Amniotic stem cell (primary cell): ENCODE measurements around the gene MLYCD.
"Not testable (repeated sequence)": the region's sequence is repeated elsewhere in the genome, so short reads cannot be mapped to it uniquely, and the experiment has no call there.

Source experiments
- DNase-seq: peaks from one replicate; lab custom pipeline; 2025; lab: John Stamatoyannopoulos, UW

The MLYCD gene

DNA sequence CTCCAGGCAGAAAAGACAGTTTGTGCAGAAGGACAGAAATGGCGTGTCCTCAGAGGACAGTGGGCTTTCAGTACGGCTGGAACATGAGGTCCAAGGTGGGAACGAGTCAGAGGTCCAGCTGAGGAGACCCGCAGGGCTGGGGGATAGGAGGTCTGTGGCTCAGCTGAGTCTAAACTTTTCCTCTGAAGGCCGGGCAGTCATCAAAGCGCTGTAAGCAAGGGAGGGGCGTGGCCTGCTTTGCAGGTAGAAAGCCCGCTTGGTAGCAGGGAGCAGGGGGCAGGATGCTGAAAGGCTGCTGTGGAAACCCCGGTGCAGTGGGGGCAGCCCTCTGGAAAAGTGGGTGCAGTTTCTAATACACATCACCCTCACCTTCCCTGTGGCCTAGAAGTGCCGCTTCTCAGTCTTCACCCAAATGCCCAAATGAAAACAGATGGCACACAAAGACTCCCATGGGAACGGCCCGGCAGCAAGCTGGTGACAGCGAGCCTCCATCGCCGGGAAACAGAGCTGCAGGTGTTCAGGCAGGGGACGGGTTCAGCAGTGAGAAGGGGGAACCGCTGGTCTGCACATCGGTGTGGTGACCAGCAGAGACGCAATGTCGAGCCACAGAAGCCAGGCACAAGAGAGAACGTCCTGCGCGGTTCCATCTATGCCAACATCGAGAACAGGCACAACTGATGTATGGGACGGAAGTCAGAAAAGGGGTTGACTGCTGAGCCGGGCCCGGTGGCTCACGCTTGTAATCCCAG, 41.9 kb downstream of the MLYCD start:
- no peak for DNase-seq

DNA sequence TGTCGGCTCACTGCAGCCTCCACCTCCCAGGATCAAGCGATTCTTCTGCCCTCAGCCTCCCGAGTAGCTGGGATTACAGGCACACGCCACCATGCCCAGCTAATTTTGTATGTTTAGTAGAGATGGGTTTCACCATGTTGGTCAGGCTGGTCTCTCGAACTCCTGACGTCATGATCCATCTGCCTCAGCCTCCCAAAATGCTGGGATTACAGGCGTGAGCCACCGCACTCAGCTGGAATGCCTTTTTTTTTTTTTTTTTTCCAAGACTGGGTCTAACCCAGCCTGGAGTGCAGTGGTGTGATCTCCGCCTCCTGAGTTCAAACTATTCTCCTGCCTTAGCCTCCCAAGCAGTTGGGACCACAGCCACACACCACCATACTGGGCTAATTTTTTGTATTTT, 42.6 kb downstream of the MLYCD start:
- DNase-seq = not testable (repeated sequence)

DNA sequence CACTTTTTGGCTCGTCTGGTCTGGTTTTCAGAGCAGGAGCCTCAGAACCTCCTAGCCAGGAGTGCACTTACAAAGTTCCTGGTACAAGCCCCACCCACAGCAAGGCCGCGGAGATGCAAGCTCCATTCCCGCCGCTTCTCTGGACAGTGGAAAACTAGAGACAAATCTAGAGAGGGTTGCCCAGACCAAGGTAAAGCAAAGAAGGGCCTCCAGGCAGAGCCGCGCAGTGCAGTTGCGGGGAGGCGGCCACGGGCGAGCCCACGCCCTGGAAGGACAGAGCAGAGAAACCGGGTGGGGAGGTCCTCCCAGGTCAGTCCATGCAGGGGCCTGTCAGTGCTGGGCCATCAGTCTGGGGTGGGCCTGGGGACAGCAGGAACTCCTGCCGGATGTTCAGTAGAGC, 43.2 kb downstream of the MLYCD start:
- no peak for DNase-seq

DNA sequence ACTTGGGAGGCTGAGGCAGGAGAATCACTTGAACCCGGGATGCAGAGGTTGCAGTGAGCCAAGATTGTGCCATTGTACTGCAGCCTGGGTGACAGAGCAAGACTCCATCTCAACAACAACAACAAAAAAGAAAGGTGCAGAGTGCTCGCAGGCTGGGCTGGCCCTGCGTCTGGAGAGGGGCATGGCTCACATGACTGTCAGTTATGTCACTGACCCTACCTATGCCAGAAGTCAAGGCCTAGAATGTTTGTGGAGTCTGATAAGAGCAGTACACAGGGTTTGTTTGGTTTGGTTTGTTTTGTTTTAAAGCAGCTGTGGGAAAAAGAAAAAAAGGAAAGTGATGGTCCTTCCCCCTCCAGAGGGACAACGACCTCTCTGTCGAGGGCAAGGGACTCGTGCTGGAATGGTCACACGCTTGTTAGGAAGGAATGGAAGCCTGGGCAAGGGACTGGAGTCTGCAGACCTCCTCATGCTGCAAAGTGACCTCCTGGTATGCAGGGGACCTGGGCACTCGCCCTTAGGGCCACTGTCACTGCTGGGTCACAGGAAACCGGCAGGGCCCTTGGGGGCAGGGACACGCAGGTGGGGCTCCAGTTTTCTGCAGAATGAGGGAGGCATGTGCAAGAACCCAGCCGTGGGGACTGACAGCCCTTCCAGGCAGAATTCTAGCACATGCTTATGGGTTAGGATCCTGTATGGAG, 44.0 kb downstream of the MLYCD start:
- no peak for DNase-seq

DNA sequence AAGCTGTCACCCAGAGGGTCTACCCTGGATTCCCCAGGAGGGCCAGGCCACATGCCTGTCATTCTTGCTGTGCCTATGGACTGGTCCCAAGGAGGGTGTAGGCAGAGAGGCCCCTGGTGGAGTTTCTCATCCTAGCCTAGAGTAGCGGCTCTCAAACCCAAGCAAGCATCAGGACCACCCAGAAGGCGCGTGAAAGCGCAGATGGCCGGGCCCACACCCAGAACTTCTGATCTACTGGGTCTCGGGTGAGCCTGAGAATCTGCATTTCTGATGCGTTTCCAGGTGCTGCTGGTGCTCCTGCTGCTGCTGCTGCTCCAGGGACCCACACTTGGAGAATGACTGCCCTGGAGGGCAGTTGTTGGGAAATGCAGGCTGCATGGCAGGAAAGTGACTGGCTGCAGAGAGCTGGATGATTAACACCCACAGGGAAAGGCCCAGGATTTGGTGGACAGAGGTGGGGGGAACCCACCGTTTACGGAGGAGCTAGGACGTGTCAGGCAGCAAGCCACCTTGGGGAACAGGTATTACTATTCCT, 44.7 kb downstream of the MLYCD start:
- no peak for DNase-seq

DNA sequence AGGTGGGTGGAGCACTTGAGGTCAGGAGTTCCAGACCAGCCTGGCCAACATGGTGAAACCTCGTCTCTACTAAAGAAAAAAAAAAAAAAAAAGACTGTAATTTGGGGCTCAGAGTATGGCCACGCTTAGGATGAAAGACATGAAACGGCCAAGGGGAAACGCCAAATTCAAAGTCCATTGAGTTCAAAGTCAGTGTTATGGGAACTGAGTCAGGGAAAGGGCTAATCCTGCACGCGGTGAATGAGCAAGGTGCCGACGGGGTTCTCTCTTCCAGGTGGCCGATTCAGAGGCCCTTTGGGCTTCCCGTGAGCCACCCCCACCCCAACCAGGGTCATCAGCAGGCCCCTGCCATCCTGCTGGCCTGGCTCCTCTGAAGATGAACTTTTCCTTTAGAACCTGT, 46.7 kb downstream of the MLYCD start:
- no peak for DNase-seq

DNA sequence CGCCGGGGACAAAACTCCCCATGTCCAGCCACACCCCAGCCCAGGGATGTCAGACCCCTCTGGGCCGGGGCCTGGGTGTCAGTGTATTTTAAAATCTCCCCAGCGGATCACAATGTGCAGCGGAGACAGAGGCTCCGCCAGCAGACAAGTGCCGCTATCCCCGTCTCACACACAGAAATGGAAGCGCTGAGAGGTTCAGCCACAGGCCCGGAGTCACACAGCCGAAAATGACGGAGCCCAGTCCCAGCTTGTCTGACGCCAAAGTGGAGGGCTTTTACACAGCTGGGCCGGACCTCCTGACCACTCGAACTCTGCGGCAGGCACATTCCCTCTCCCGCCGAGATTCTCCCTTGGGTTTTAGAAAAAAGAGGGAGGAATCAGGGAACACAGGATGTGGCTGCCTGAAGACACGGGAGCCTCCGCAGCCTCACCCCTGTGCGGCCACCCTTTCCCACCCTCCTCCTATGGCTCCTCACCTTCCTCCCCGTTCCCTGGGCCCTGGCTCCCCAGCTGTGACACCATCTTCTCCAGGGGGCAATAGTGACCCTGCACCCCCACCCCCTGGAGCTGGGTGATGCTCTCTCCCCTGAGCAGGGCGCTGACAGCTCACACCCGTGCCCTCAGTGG, 47.4 kb downstream of the MLYCD start:
- DNase-seq = no peak

DNA sequence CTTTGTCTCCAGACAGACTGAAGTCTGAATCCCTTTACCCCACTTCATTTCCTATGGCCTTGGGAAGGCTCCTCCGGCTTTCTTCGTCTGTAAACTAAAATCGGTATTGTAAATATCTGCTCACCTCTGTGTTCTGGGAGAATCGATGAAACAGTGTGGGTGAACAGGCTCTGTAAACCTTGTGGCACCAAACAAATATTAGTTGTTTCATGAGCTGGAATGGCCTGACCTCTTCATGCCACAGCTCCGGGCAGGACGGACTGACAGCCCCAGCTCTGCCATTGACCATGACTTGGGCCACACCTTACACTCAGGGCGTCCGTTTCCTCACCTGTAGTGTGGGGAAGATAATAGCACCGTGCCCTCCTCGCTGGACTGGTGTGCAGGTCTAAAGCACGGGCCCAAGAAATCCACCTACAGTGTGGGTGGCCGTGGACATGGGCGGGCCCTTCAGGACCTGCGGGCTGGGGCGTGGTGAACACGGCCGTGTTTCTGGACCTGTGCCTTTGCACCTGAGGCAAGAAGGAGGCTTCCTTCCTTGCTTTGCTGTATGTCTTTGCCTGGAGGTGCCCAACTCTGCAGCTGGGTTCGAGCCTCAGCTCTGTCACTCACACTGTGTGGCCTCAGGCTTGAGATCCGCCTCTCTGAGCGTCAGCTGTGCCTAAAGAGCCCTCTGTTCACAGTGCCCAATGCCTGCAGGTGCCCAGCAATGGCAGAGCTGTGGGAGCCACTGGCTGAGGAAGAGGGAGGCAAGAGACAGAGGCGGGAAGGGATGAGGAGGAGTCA, 48.1 kb downstream of the MLYCD start:
- no peak for DNase-seq

DNA sequence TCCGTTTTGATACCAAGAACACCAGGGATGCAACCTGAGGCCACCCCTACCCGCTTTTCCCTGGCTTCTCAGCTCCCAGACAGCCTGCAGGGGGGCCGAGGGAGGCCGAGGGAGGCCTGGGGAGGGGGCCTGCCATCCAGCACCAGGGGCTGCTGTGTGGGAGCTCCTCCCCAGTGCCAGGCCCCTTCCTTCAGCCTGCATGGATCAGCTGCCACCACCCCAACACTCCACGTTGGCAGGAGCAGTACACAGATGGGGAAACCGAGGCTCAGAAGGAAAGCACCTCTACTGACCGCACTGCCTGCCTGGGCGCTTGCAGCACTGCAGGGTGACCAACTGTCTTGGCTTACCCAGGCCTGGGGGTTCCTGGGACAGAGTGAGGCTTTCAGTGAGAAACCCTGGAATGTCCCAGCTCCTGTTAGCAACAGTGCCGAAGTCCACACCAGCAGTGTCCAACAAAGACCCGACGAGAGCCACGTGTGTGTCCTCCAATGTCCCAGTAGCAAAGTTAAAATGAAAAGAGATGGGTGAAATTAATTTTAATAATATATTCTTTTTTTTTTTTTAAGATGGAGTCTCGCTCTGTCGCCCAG, 48.8 kb downstream of the MLYCD start:
- no peak for DNase-seq

DNA sequence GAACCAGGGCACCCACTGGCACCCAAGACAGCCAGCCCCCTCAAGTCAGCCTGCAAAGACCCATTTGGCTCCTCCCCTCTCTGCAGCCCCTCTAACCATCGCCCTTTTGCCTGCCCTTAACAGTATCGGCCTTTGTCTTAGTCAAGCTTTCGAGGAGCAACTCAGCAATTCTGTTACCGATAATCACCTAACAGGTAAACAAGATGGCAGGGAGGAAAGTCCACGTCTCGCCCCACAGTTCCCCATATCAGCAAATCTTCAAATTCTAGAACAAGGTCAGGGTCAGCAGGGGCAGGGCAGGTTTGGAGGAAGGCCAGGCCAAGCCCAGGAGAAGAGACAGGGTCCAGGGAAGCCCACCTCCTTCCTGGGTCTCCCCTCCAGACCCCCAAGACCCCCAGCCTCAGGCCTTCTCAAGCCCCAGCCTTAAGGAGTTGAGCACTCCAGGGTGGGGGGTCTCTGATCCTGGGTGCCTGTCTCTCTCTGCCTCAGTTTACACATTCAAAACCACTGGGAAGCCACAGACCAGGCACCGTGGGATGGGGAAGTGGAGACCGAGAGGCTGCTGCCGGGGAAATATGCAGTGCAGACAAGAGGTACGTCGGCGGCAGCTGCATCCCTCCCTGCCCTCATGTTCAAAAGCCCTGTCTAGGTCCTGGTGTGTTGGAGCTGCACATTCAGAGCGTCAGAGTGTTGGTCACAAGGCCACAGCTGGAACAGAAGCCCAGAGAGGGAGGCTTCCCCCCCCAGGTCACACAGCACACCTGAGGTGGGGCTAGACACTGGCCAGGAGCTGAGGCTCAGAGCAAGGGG, 50.2 kb downstream of the MLYCD start:
- DNase-seq = no peak

DNA sequence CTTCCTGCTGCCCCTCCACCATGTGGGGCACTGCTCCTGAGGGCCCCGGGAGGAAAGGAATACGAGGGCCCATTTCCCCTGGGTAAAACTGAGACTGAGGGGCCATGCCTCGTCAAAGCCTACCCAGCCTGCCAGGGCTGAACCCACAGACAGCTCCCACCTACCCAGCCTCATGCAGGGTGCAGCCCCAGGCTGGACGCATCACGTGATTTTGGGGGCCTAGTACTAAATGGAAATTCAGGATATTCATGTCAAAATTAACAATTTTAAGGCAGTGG, 50.7 kb downstream of the MLYCD start:
- no peak for DNase-seq

DNA sequence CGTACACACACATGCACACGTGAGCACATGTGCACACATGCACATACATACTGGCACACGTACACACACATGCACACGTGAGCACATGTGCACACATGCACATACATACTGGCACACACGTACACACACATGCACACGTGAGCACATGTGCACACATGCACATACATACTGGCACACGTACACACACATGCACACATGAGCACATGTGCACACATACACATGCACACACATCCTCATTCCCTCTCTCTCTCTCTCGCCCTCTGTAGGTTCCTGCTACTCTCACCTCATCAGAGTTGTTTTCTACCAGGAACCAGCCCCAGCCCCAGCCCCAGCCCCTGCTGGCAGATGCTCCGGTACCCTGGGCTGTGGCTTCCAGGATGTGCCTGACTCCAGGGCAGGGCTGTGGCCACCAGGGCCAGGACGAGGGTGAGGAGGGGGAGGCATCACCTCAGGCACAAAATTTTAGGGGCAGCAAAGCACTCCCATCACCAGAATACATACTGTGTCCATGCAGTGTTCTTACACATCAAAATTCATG, 52.0 kb downstream of the MLYCD start:
- not testable (repeated sequence) for DNase-seq

DNA sequence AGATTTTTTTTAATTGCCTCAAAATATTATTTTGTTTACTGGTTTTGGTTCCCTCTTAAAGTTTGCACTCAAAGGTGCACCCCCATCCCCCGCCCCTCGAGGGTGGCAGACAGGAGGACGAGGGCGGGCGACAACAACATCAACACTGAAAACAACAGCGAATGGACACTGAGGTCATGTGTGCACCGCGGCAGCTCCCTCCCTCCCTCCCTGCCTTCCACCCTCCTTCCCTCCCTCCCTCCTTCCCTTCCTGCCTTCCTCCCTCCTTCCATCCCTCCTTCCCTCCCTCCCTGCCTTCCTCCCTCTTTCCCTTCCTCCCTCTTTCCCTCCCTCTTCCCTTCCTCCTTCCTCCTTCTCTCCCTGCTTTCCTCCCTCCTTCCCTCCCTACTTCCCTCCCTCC, 52.6 kb downstream of the MLYCD start:
- no peak for DNase-seq

DNA sequence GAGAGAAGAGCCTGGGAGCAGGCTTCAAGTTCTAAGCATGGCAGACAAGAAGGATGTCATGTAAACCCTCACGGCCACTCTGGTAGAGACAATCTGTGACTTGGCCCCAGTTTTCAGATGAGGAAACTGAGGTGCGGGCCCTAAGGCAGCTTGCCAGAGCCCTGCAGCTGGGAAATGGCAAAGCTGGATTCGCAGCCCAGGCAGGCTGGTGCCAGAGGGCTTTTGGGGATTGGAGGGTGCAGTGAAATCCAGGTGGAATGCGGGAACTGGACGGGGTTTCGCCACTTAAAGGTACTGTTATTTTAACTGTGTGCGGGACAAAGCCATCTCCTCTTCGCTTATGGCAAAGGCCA, 53.6 kb downstream of the MLYCD start:
- DNase-seq = no peak

DNA sequence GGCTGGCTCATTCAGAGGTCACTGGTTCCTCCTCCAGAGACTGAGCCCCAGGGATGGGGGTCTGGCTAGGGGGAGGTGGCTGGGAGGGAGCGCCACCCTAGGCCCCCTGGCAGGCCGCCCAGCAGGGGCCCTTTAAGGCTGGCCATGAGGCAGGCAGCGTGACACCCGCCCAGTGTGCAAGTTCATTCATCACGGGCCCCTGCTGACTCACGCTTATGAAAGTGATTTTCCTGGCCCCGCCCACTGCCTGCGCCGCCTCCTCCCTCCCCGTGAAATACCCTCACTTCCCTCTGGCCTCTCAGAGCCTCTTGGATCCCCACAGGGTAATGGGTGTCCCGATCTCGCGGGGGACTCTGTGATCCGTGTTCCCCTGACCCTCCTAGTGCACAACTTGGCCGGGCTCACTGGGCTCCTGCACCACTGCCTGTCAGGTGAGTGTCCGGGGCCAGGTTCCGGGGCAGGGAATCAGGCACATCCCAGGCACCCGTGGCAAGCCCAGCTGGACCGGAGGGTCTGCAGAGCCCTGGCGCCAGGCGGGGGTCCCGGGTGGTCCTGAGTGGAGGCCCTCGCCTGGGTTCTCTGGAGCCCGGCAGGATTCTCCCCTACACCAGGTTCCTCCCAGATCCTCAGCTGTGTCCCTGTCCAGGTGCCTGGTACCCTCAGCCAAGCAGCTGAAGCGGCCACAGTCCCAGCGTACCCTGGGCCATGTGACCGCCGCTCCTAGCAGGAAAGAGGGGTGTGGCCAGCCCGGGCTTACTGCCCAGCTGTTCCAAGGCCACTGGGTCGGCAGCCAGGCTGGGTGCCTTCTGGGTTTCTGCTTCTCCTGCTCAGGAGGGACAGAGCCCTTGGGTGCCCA, 54.3 kb downstream of the MLYCD start, which contains the start of gene OSGIN1:
Gene OSGIN1 (plus strand): TSS at position 301 of the 856 bp plus-strand sequence. CDS start 4,432 bp downstream, outside the sequence.
- DNase-seq = peak; percentile 92

DNA sequence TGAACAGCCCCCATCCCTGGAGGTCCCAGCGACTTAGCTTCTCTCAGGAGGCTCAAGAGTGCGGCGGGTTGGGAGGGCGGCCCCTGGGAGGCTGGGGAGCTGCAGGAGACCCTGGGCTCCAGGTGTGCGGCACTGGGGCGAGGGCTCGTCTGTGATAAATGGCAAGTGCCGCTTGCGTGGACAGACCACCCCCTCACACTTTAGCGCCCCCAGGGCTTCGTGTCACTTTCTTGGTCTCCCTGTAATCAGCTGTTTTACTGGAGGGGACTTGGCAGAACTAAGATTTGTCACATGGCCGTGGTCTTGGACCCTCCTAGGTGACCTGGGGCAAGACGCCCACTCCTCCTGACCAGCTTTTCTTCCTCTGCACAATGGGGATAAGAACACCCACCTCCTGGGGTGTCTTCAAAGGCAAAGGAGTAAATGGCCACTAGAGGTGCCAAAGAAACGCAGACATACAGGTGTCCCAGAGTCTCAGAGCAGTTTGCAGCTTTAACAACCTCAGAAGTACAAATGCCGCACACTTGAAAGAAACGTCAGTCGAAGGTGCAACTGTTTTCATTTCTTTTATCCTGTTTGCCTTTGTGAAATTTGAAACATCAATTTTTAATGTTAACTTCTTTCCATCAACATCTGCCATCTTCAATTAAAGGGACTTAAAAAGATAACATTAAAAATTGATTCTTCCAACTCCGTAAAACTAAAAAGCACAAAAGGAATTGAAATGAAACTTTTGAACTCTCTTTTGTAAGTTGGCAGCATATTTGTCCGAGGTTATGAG, 55.1 kb downstream of the MLYCD start:
- DNase-seq = no peak

DNA sequence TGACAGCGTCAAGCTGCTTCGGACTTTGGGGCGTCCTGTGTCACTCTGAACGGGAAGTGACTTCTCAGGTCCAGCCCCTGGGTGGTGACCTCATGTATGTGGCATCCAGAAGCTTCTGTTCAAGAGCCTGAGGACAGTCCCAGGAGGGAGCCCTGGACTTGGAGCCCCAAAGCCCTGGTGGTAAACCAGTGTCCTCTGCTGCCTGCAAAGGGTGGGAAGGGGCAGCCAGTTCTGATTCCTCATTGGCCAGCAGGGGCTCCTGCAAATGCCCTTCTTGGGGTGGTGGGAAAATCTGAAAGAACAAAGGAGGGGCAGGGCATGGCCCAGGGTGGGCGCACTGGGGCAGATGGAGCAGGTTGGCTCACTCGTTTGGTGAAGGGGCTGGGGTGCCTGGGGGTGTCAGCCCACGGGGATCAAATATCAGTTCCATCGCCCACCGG, 55.7 kb downstream of the MLYCD start:
- DNase-seq = peak; percentile 43

DNA sequence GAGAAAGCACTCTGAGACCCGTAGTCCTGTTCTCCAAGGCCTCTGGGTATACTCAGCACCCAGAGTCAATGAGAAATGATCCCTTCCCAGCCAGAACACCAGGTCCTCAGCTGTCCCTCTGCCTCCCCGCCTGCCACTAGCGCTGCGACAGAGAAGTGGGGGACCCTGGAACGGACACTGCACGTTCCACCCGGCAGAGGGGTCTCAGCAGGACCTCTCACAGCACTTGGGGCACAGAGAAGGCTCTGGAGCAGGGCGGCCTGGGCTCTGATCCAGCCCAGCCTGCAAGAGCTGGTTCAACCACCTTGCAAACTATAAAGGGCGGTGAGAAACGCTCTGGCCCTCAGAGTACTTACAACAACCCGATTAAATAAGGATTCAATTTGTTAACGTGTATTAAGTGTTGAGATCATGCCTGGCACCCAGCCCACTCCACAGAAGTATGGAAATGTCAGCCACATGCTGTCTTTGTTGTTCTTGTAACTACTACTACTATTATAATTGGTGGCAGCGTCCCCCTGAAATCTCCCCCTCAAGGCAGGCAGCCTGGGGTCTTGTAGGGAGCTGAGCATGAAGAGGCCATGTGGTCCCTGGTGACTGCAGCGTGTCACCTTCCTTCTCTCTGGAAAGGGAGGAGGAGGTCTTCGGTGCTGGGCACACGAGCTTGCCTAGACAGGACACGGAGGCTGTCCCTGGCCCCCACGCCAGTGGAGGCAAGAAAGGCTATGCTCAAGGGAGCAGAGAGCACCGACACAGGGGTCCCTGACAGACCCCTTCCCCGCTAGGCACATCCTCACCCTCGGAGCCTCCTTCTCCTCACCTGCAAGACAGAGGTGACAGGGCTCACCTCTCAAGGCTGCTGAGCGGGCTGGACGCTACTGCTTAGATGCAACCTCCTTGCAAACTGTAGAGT, 56.6 kb downstream of the MLYCD start:
- DNase-seq = no peak
